Fibroblast of lung (primary cell): ENCODE data around the gene MXRA7.

Experiments used
- CTCF ChIP-seq, 2 donors: IDR thresholded peaks in 1 of 2; conservative IDR thresholded peaks in 1 of 2; 1 replicate in 1 of 2; 2 replicates in 1 of 2; pipeline ENCODE4 v1.5.1; 2011 to 2012; ENCODE audit warnings: low read length in 2 of 2, control low read depth in 1 of 2, inconsistent platforms in 1 of 2, low read depth in 1 of 2, mild to moderate bottlenecking in 1 of 2
- EZH2 ChIP-seq: IDR thresholded peaks from 2 replicates; pipeline ENCODE4 v1.5.1; 2012; ENCODE audit warnings: low read length, control low read depth, mild to moderate bottlenecking; ENCODE audit errors: missing control alignments

- TF ChIP-seq CTCF (conservative IDR thresholded peaks at IDR 0.05 in 1 of 2, IDR thresholded peaks at IDR 0.05 in 1 of 2; ENCODE audit: low read depth in 1 of 2, low read length in 2 of 2) (peak; percentile 59 to 68), EZH2 (no peak)
These were observed 16.3 kb upstream of the MXRA7 start, which contains the start of gene METTL23 for GRCh38 chr17:76726776-76727718.
